ENCODE data around the gene SORL1.

The SORL1 gene

DNA sequence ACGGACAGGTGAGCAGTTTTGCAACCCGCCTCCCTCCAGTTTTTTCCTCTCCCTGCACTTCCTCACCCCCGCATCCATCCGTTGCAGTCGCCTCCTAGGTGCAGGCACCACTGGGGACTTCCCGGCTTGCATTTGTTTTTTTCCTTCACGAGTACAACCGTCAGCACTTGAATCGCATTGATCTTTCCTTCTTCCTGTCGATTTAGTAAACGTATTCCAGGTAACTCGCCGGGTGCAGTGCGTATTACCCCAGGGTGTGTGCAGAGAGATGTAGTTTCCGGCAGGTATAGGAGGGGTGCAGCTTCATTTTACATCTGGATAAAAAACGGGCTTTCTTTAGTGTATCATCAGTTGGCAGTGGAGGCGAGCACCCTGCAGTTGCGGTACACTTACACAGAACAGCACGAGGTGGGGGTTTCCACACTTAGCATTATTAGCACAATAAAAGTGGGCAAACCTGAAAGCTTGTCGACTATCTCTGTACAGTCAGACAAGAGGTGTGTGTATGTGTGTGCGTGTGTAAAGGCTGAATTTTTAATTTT, 566 bp downstream of the SORL1 start, which contains the start of gene SORL1-AS1:
TSS of gene SORL1-AS1 (minus strand) at position 359 of the 542 bp plus-strand sequence.
- no peak for DNase-seq (ENCODE audit: low read depth)
- H3K4me3 ChIP-seq (ENCODE audit: low read depth, low read length) = peak within 1 kb of the TSS; percentile 54
- TF ChIP-seq, protein P1, sequence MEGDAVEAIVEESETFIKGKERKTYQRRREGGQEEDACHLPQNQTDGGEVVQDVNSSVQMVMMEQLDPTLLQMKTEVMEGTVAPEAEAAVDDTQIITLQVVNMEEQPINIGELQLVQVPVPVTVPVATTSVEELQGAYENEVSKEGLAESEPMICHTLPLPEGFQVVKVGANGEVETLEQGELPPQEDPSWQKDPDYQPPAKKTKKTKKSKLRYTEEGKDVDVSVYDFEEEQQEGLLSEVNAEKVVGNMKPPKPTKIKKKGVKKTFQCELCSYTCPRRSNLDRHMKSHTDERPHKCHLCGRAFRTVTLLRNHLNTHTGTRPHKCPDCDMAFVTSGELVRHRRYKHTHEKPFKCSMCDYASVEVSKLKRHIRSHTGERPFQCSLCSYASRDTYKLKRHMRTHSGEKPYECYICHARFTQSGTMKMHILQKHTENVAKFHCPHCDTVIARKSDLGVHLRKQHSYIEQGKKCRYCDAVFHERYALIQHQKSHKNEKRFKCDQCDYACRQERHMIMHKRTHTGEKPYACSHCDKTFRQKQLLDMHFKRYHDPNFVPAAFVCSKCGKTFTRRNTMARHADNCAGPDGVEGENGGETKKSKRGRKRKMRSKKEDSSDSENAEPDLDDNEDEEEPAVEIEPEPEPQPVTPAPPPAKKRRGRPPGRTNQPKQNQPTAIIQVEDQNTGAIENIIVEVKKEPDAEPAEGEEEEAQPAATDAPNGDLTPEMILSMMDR (conservative IDR thresholded peaks at IDR 0.05; ENCODE audit: low read depth, low read length) = no peak

DNA sequence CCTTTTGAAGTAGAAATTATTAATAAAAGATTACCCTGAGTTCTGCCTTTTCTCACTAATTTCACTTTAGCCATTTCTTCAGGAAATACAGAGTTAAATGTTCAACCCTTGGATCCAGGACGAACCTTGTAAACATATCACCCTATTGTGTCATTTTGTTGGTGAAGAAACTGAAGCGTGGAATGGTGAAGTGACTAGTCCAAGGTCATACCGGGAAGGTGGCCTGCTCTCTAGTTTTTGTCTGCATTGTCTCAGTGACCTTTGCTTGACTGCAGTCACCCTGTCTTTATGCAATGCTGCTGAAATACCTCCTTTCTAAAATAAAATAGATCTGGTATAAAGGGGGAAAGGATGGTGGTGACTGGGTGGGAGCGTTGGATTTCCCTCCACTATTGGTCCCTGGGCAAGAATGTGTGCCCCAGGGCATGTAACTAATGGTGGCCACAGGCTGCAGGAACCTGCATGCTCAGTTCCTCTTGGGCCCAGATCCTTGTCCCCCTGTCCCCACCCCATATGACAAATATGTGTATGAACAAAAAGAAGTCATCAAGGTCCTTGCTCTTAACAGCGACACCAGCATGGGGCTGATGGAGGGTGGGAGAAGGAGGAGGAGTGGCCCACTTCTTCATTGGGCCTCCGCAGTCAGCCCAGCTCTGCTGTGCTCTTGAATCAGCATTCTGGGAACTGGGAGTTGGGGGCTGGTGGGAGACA, 1.6 kb downstream of the SORL1 start:
- TF ChIP-seq, protein P1 (conservative IDR thresholded peaks at IDR 0.05; ENCODE audit: low read depth, low read length) = no peak
- no peak overlapping the region for H3K4me3 ChIP-seq (ENCODE audit: low read depth, low read length)
- DNase-seq (ENCODE audit: low read depth) = no peak

DNA sequence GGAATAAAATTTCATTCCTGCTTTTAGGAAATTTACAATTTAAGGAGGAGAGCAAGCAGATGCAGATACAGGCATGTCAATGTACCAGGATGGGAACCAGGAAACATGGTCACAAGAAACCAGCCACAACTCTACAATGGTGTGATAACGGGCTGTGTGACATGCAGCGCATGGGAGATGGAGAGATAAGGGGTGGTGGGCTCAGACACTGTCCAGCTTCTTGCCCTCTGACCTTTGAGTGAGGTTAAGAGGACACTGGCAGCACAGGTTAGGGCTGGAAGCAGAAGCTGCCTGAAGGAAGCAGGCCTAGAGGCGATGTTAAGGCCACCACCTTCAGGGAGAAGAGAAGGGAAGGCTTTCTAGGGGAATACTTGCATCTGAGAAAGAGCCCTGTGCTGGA, 3.0 kb downstream of the SORL1 start:
- DNase-seq (ENCODE audit: low read depth) = no peak
- TF ChIP-seq, protein P1 (conservative IDR thresholded peaks at IDR 0.05; ENCODE audit: low read depth, low read length) = no peak
- H3K4me3 ChIP-seq (ENCODE audit: low read depth, low read length) = no peak overlapping the region

DNA sequence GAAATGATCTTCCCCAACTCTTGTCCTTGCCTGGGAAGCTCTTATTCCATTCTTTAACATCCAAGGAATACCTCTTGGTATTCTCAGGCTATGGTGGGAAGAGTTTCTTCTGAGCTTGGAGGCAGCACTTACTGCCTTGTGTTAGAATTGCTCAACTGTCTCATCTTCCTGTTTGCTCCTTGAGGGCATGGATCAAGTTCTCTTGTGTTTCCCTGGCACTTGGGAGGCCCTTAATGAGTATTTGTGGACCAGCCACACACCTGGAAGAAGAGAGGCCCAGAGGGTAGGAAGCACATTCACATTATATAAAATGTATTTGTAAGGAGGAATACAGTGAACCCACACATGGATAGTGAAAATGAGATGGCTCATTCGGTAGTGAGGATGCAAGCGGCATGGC, 4.0 kb downstream of the SORL1 start:
- DNase-seq (ENCODE audit: low read depth) = no peak
- H3K4me3 ChIP-seq (ENCODE audit: low read depth, low read length) = no peak overlapping the region
- TF ChIP-seq, protein P1 (conservative IDR thresholded peaks at IDR 0.05; ENCODE audit: low read depth, low read length) = no peak

DNA sequence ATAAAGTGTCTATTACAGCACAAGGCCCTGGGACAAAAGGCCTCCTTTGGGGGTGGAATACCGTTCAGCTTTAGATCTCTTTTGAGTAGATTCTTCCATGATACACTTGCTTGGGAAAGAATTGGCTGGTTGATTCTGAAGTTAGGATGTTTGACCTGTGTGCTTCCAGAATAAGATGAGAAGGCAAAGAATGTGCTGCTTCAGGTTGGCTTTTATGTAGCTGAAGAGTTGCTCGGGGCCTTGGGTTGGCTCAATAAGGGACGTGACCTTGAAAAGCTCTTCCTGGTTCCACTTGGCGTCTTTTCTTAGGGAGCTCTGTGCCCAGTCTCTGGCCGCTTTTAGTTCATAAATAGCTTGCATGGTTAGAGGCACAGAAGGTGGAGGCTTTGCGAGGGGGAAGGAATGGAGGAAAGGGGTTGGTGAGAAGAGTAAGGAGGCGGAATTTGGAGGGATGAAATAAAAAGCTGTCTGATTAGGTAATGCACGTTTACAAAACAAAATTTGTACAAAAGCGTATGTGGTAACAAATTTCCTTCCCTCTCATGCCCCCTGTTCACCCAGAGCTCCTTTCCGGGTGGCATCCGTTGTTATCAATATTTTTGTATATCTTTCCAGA, 4.8 kb downstream of the SORL1 start:
- TF ChIP-seq, protein P1 (conservative IDR thresholded peaks at IDR 0.05; ENCODE audit: low read depth, low read length) = no peak
- no peak for DNase-seq (ENCODE audit: low read depth)
- no peak overlapping the region for H3K4me3 ChIP-seq (ENCODE audit: low read depth, low read length)

DNA sequence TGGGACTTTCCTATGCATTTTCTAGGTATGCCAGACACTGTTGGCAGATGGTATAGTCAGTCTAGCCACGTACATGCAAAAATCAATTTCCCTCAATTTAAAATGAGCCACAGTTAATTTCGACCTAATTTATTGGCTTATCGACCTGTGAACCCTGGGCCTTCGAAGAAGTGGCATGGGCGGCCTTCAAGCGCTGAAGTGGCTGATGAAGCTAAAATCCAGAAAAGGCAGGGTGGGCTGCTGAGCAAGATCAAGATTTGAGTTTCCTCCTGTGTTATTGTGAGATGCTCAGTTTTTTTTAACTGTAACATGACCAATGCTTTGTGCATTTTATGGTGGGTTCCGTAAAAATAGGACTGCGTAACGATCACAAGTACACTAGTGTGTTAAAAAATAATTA, 6.4 kb downstream of the SORL1 start:
- DNase-seq (ENCODE audit: low read depth) = no peak
- TF ChIP-seq, protein P1 (conservative IDR thresholded peaks at IDR 0.05; ENCODE audit: low read depth, low read length) = no peak
- no peak overlapping the region for H3K4me3 ChIP-seq (ENCODE audit: low read depth, low read length)
